ENCODE data around the gene PCDH9. TPM values are rescaled to one million over a fixed set of nuclear protein-coding genes. Genes with fewer than 3 reads are reported as not detected.
"Not testable (repeated sequence)": the region's sequence is repeated elsewhere in the genome, so short reads cannot be mapped to it uniquely, and the experiment has no call there.

Gene PCDH9
- total RNA-seq, 2 donors from 2014 or later = 0.20 to 0.50 TPM

GRCh38 chr13:66911411-66911939 is 318.7 kb downstream of the PCDH9 start:
- no peak overlapping the region for H3K27ac Mint-ChIP-seq
- H3K4me3 Mint-ChIP-seq = no peak overlapping the region
- H3K36me3 Mint-ChIP-seq = no peaks in the 10 kb centered on the region
- H3K27me3 Mint-ChIP-seq = no peaks in the 10 kb centered on the region
- no peaks in the 10 kb centered on the region for H3K4me1 Mint-ChIP-seq (ENCODE audit: low read depth in 2 of 2)
- no peak for DNase-seq (ENCODE audit: low spot score)
- H3K9me3 Mint-ChIP-seq = peaks cover 4% of the 10 kb centered on the region
- ATAC-seq = no peak

GRCh38 chr13:66899955-66900354 is 330.2 kb downstream of the PCDH9 start:
- no peaks in the 10 kb centered on the region for H3K36me3 Mint-ChIP-seq
- no peak for DNase-seq (ENCODE audit: low spot score)
- peaks cover 8% of the 10 kb centered on the region for H3K9me3 Mint-ChIP-seq
- no peaks in the 10 kb centered on the region for H3K27me3 Mint-ChIP-seq
- H3K27ac Mint-ChIP-seq = no peak overlapping the region
- no peak overlapping the region for H3K4me3 Mint-ChIP-seq
- no peaks in the 10 kb centered on the region for H3K4me1 Mint-ChIP-seq (ENCODE audit: low read depth in 2 of 2)
- no peak for ATAC-seq

GRCh38 chr13:66896933-66897332 is 333.2 kb downstream of the PCDH9 start:
- no peak overlapping the region for H3K4me3 Mint-ChIP-seq
- no peak for ATAC-seq
- H3K9me3 Mint-ChIP-seq = peaks cover 8% of the 10 kb centered on the region
- H3K27me3 Mint-ChIP-seq = no peaks in the 10 kb centered on the region
- no peaks in the 10 kb centered on the region for H3K4me1 Mint-ChIP-seq (ENCODE audit: low read depth in 2 of 2)
- DNase-seq (ENCODE audit: low spot score) = no peak
- no peaks in the 10 kb centered on the region for H3K36me3 Mint-ChIP-seq
- H3K27ac Mint-ChIP-seq = no peak overlapping the region

GRCh38 chr13:66895780-66896179 is 334.4 kb downstream of the PCDH9 start:
- H3K9me3 Mint-ChIP-seq = peaks cover 10% of the 10 kb centered on the region
- H3K36me3 Mint-ChIP-seq = no peaks in the 10 kb centered on the region
- no peaks in the 10 kb centered on the region for H3K4me1 Mint-ChIP-seq (ENCODE audit: low read depth in 2 of 2)
- H3K27ac Mint-ChIP-seq = no peak overlapping the region
- no peak for DNase-seq (ENCODE audit: low spot score)
- no peaks in the 10 kb centered on the region for H3K27me3 Mint-ChIP-seq
- no peak overlapping the region for H3K4me3 Mint-ChIP-seq
- ATAC-seq = no peak

GRCh38 chr13:66895320-66895719 is 334.8 kb downstream of the PCDH9 start:
- DNase-seq (ENCODE audit: low spot score) (no peak), ATAC-seq (no peak)
- no peaks in the 10 kb centered on the region for H3K4me1 Mint-ChIP-seq (ENCODE audit: low read depth in 2 of 2)
- no peaks in the 10 kb centered on the region for H3K36me3 Mint-ChIP-seq
- H3K9me3 Mint-ChIP-seq = peaks cover 13% of the 10 kb centered on the region
- H3K27ac Mint-ChIP-seq = no peak overlapping the region
- no peak overlapping the region for H3K4me3 Mint-ChIP-seq
- H3K27me3 Mint-ChIP-seq = no peaks in the 10 kb centered on the region

GRCh38 chr13:66888698-66889097 is 341.4 kb downstream of the PCDH9 start:
- Mint-ChIP-seq H3K9me3 (peaks cover 9% of the 10 kb centered on the region), H3K4me1 (ENCODE audit: low read depth in 2 of 2) (no peaks in the 10 kb centered on the region), H3K27ac (no peak overlapping the region), H3K4me3 (no peak overlapping the region), H3K27me3 (no peaks in the 10 kb centered on the region), H3K36me3 (no peaks in the 10 kb centered on the region)
- DNase-seq (ENCODE audit: low spot score) (no peak), ATAC-seq (no peak)

- peaks cover 11% of the 10 kb centered on the region for H3K9me3 Mint-ChIP-seq
- no peaks in the 10 kb centered on the region for H3K27me3 Mint-ChIP-seq
- H3K4me3 Mint-ChIP-seq = no peak overlapping the region
- no peak for ATAC-seq
- H3K36me3 Mint-ChIP-seq = no peaks in the 10 kb centered on the region
- DNase-seq (ENCODE audit: low spot score) = no peak
- H3K4me1 Mint-ChIP-seq (ENCODE audit: low read depth in 2 of 2) = no peaks in the 10 kb centered on the region
- H3K27ac Mint-ChIP-seq = no peak overlapping the region
Measured at GRCh38 chr13:66887088-66887487, 343.0 kb downstream of the PCDH9 start.

- peaks cover 11% of the 10 kb centered on the region for H3K9me3 Mint-ChIP-seq
- no peak overlapping the region for H3K4me3 Mint-ChIP-seq
- H3K27me3 Mint-ChIP-seq = no peaks in the 10 kb centered on the region
- DNase-seq (ENCODE audit: low spot score) (no peak), ATAC-seq (no peak)
- H3K4me1 Mint-ChIP-seq (ENCODE audit: low read depth in 2 of 2) = no peaks in the 10 kb centered on the region
- H3K36me3 Mint-ChIP-seq = no peaks in the 10 kb centered on the region
- H3K27ac Mint-ChIP-seq = no peak overlapping the region
Measured at GRCh38 chr13:66886264-66886663, 343.9 kb downstream of the PCDH9 start.

- DNase-seq (ENCODE audit: low spot score); H3K27ac Mint-ChIP-seq; H3K4me3 Mint-ChIP-seq; H3K9me3 Mint-ChIP-seq; H3K36me3 Mint-ChIP-seq; H3K27me3 Mint-ChIP-seq; H3K4me1 Mint-ChIP-seq (ENCODE audit: low read depth in 2 of 2); ATAC-seq: not testable (repeated sequence)
Measured at GRCh38 chr13:66881170-66881569, 349.0 kb downstream of the PCDH9 start.

- Mint-ChIP-seq H3K4me1 (ENCODE audit: low read depth in 2 of 2) (no peaks in the 10 kb centered on the region), H3K4me3 (no peak overlapping the region), H3K27me3 (no peaks in the 10 kb centered on the region), H3K27ac (no peak overlapping the region), H3K36me3 (no peaks in the 10 kb centered on the region), H3K9me3 (peaks cover 3% of the 10 kb centered on the region)
- ATAC-seq = no peak
- DNase-seq (ENCODE audit: low spot score) = no peak
Measured at GRCh38 chr13:66879988-66880387, 350.1 kb downstream of the PCDH9 start.

GRCh38 chr13:66875264-66875663 is 354.9 kb downstream of the PCDH9 start:
- peaks cover 5% of the 10 kb centered on the region for H3K36me3 Mint-ChIP-seq
- no peak for ATAC-seq
- no peaks in the 10 kb centered on the region for H3K4me1 Mint-ChIP-seq (ENCODE audit: low read depth in 2 of 2)
- H3K27ac Mint-ChIP-seq = no peak overlapping the region
- H3K9me3 Mint-ChIP-seq = peaks cover 3% of the 10 kb centered on the region
- H3K27me3 Mint-ChIP-seq = no peaks in the 10 kb centered on the region
- DNase-seq (ENCODE audit: low spot score) = no peak
- H3K4me3 Mint-ChIP-seq = no peak overlapping the region

GRCh38 chr13:66864627-66865026 is 365.5 kb downstream of the PCDH9 start:
- peaks cover 3% of the 10 kb centered on the region for H3K9me3 Mint-ChIP-seq
- H3K36me3 Mint-ChIP-seq = no peaks in the 10 kb centered on the region
- ATAC-seq = no peak
- no peak overlapping the region for H3K27ac Mint-ChIP-seq
- no peak for DNase-seq (ENCODE audit: low spot score)
- H3K27me3 Mint-ChIP-seq = no peaks in the 10 kb centered on the region
- no peaks in the 10 kb centered on the region for H3K4me1 Mint-ChIP-seq (ENCODE audit: low read depth in 2 of 2)
- H3K4me3 Mint-ChIP-seq = no peak overlapping the region

GRCh38 chr13:66860878-66861417 is 369.2 kb downstream of the PCDH9 start:
- Mint-ChIP-seq H3K9me3 (peaks cover 3% of the 10 kb centered on the region), H3K36me3 (no peaks in the 10 kb centered on the region), H3K4me3 (no peak overlapping the region), H3K27me3 (no peaks in the 10 kb centered on the region), H3K4me1 (ENCODE audit: low read depth in 2 of 2) (no peaks in the 10 kb centered on the region), H3K27ac (no peak overlapping the region)
- no peak for DNase-seq (ENCODE audit: low spot score)
- ATAC-seq = no peak

- Mint-ChIP-seq H3K4me3 (no peak overlapping the region), H3K27ac (no peak overlapping the region), H3K9me3 (peaks cover 3% of the 10 kb centered on the region), H3K27me3 (no peaks in the 10 kb centered on the region), H3K36me3 (no peaks in the 10 kb centered on the region), H3K4me1 (ENCODE audit: low read depth in 2 of 2) (no peaks in the 10 kb centered on the region)
- no peak for DNase-seq (ENCODE audit: low spot score)
- no peak for ATAC-seq
Measured at GRCh38 chr13:66859934-66860877, 369.9 kb downstream of the PCDH9 start.

All from natural killer cell treated with Interleukin-12 subunit alpha and Interleukin-12 subunit beta and Interleukin-15 and Interleukin-18, amount 100 ng/mL, for 72 hours (primary cell).